HG03354 (cell line): ENCODE measurements around the gene RNF222.

Experiments
- ATAC-seq: cut with Tn5 transposase; IDR thresholded peaks from one replicate; pipeline ENCODE4 v1.9.1; 2021; ENCODE audit warnings: mild to moderate bottlenecking; ENCODE audit not compliant: unreplicated experiment, poor library complexity, severe bottlenecking

Gene RNF222

DNA sequence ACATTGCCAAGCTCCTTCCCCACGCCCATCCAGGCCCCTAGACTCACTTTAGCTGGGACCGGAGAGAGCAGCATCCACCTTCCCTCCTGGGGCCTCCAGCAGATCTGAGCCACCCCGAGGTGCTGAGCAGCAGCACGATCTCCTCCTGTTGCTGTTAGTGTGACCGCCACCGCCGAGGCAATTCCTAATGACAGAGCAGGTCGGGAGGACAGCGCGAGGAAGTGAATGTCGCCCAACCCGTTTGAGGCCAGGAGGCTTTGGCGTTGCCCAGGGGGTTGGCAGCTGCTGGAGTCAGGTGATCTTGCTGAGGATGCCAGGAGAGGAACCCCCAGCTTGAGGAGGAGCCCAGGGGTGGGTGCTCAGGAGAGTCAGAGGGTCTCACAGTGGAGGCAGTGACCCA is at the start of gene RNF222:
Gene RNF222, minus strand, starts transcription at position 192 of the 400 bp plus-strand sequence. CDS start 4,366 bp downstream, outside the sequence.
- no peak for ATAC-seq

DNA sequence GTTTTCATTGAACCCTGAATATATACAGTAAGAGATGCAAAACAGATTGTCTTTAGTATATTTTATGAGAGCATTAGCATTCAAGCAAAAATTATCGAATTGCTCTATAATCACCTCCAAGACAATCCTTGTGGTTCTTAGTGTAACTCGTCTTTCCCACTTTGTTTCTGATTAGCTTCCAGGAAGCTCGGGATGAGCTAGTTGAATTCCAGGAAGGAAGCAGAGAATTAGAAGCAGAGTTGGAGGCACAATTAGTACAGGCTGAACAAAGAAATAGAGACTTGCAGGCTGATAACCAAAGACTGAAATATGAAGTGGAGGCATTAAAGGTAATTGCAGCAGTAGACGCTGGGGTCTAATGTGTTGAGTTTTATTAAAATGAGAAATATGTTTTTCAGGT is 47.9 kb upstream of the RNF222 start:
- ATAC-seq, result no peak

GRCh38 chr17:8444494-8444893 is 46.9 kb upstream of the RNF222 start:
- ATAC-seq, result no peak

DNA sequence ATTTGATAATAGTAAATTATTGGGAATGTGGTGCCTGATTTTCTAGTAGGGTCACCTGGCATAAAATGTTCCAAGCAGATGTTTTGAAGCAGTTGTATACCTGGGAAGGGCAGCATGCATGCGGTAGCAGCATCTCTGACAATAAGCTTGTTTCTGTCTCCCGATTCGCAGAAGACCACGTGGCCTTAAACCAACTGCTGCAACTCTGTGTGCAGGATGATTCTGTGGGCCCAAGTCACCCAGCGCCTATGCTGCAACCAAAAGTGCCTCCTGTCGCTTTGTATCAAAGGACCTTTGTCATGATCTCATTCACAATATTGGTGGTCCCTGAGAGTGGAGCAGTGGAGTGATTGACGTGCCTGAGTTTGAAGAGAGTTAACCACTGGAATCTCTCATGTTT is 46.1 kb upstream of the RNF222 start:
- ATAC-seq, result no peak

DNA sequence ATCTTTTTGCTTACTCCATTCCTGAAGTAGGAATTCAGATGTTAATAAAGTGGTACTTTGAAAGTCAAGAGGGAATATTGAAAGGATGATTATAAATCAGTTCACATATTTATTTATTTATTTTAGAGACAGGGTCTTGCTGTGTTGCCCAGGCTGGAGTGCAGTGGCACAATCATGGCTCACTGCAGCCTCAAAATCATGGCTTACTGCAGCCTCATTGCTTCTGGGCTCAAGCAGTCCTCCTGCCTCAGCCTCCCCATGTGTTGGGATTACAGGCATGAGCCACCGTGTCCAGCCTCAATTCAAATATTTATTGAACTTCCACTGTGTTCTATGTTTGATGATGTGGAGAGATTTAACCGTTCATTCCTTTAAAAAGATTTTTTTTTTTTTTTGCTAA is 44.7 kb upstream of the RNF222 start:
- no peak for ATAC-seq

GRCh38 chr17:8441690-8442089 is 44.1 kb upstream of the RNF222 start:
- no peak for ATAC-seq

DNA sequence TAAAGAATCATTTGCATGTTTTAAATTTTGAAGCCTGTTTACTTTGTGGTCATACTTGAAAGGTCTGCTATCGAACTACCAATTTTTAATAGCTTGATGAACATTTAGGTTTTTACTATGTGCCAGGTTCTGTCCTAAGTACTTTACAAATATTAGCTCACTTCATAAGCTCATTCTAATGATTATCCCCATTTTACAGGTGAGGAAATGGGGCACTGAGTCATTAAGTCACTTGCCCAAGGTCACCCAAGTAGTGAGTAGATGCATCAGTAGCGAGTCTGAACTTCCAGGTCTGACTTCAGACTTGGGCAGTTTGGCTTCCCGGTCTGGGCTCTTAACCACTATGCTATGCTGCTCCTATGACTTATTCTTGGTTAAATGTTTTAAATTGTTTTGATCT is 42.1 kb upstream of the RNF222 start:
- ATAC-seq, result no peak

- no peak for ATAC-seq
Observed at GRCh38 chr17:8438441-8438840, 40.8 kb upstream of the RNF222 start.

GRCh38 chr17:8436844-8437171 is 39.2 kb upstream of the RNF222 start:
- ATAC-seq, result no peak

DNA sequence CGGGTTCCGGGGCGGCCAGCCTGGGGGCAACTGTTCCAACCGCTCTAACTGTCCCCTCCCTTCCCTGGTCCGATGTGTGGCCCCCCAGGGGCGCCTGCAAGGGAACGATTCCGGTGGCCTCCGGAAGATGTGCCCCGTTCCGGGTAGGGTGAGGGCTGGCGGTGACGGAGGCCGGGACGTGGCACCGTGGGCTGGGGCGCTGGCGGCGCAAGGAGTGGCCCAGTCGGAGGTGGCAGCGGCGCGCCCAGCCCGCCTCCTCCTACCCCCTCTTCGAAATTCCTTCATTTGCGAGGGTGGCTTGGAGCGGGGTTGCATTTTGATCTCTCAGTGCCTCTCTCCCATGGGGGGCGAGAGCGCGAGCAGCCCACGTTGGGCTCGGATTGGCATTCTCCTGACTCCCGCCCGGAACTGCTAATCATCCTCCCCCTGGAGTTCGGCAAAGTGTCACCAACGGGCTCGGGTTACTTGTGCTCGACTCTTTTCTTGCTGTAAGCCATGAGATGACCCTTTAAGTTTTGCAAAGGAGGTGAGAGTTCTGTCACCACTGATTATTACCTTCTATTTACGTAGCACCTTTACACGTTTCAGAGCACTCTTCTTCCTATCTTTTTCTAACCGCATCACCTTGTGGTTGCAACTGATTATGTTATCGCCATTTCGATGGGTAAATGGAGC is 38.7 kb upstream of the RNF222 start:
- ATAC-seq, result peak; percentile 61

- ATAC-seq, result peak; percentile 95
Observed at GRCh38 chr17:8435245-8436168, 37.9 kb upstream of the RNF222 start, which contains the start of gene NDEL1. Gene NDEL1 (plus strand): TSS chr17:8435884. CDS start chr17:8444272, 8,388 bp downstream.

DNA sequence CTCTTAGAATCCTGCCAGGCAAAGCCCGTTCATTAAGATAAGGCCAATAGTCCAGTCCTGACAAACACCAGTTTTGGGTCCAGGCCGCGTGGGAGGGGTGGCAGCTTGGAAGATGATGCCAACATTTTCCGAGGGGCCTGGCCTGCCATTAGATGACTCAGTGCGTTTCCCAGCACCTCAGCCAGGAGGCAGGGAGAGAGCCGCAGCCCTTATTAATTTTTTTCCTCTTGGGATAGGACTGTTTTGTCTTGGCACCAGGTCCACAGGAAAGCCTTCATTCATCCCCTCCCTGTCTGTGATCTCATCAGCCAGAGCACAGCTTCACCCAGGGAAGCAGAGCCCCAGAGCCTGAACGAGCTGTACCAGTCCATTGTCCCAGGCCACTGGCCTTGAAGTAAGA is 33.3 kb upstream of the RNF222 start:
- no peak for ATAC-seq

DNA sequence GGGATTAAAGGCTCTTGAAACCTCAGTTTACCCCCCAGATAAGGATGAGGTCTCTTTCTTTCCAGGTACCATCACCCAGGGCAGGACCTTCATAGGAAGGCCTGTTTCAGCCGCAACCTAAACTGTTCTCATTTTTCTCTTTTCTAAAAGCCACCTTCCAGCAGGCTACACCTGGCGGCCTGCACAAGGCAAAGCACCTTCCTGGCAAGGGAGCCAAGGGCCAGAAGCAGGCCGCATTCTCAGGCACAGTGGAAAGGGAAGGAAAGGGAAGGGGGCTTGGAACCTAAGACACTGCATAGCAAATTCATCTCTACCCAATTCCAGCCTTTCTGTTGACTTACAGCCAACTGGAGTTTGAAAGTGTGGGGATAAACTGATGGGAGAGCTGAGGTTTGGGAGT is 29.2 kb upstream of the RNF222 start:
- no peak for ATAC-seq

- ATAC-seq, result no peak
Observed at GRCh38 chr17:8426094-8426720, 28.6 kb upstream of the RNF222 start.

- no peak for ATAC-seq
Observed at GRCh38 chr17:8421571-8421970, 23.9 kb upstream of the RNF222 start.

- no peak for ATAC-seq
Observed at GRCh38 chr17:8420041-8420934, 22.7 kb upstream of the RNF222 start.

DNA sequence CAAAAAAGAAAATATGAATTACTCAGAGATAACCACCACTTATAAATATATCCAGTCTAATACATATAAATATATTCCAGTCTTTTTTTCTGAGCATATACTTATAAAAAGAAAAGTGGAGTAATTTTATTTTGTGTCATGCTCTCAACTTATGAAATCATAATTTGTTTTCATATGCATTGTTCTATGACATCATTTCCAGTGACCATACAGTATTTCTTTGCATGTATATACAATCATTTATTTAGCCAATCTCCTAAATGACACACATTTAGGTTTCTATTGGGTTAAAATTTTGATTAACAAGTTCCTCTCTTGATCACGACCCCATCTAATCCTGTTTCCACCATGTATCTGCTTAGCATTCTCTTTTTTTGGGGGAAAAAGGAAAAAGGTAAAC is 21.7 kb upstream of the RNF222 start:
- ATAC-seq, result no peak

DNA sequence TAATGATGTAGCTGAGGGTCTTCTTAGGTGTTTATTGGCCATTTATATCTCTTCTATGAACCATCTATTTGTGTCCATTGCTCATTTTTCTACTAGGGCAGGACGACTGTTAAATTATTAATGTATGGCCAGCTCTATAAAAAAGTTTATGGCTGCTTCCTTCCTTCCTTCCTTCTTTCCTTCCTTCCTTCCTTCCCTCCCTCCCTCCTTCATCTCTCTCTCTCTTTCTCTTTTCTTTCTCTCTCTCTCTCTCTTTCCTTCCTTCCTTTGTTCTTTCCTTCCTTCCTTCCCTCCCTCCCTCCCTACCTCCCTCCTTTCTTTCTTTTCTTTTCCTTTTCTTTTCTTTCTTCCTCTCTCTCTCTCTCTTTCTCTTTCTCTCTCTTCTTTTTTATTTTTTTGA is 20.8 kb upstream of the RNF222 start:
- no peak for ATAC-seq

DNA sequence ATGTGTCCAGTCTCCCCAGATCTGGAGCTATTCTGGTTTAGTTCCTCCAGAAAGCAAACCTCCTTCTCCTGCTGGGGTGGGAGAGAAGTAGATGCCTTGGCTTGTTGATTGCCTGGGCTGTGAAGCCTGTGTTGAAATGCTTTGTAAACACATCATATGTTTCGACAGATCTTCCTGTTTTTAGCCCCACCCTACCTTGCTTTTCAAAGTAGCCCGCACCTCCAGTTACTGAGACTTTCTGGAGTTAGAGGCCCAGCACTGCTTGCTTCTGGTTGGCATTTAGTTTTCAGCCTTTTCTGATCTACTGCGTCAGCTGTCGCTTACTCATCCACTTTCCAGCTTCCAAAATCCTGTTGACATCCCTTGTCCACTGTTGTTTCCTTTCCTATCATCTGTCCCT is 20.2 kb upstream of the RNF222 start:
- no peak for ATAC-seq

DNA sequence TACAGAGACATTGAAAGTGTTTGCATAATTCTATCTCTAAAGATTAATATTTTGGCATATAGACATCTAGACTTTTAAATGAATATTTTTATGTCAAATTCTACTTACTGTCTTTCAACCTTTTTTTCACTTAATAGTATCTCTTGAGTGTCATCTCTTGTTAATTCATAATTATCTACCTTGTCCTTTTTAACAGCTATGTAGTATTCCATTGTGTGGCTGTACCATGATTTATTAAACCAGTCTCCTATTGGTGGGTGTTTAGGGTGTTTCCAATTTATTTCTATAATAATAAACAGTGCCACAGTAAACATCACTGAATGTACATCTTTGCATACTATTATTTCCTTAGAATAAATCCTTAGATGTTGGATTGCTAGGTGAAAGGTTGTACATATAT is 16.3 kb upstream of the RNF222 start:
- ATAC-seq, result no peak
